Hypothalamus (tissue), 51 donors: ENCODE results near the gene LBHD2.
"Not testable (repeated sequence)": the region's sequence is repeated elsewhere in the genome, so short reads cannot be mapped to it uniquely, and the experiment has no call there.

Experiments
- DNase-seq, 51 donors: peaks; one replicate each; lab custom pipeline; 2025; lab: John Stamatoyannopoulos, UW

Gene LBHD2

GRCh38 chr14:103084021-103084919 is at the start of gene LBHD2:
LBHD2 (plus strand) TSS chr14:103084210; CDS start chr14:103086013, 1,803 bp downstream.
- DNase-seq: no peak

- DNase-seq: no peak
Measured at GRCh38 chr14:103041464-103041863, 42.5 kb upstream of the LBHD2 start.

GRCh38 chr14:103043257-103044015 is 40.6 kb upstream of the LBHD2 start:
- no peak for DNase-seq

GRCh38 chr14:103045371-103045869 is 38.6 kb upstream of the LBHD2 start:
- peak in 1 of 51 donors; percentile 12 for DNase-seq

- not testable (repeated sequence) for DNase-seq
Measured at GRCh38 chr14:103047453-103047852, 36.6 kb upstream of the LBHD2 start.

- no peak for DNase-seq
Measured at GRCh38 chr14:103050935-103051334, 33.1 kb upstream of the LBHD2 start.

GRCh38 chr14:103052407-103052806 is 31.6 kb upstream of the LBHD2 start:
- DNase-seq: no peak

- DNase-seq: no peak
Measured at GRCh38 chr14:103055695-103056094, 28.3 kb upstream of the LBHD2 start.

- peak in 6 of 51 donors; percentile 14 to 45 (median 28) for DNase-seq
Measured at GRCh38 chr14:103056322-103057027, 27.5 kb upstream of the LBHD2 start.

- DNase-seq: peak in 4 of 51 donors; percentile 20 to 54 (median 43)
Measured at GRCh38 chr14:103057028-103057371, 27.0 kb upstream of the LBHD2 start.

- DNase-seq: peak in 49 of 51 donors; percentile 36 to 94 (median 80)
Measured at GRCh38 chr14:103057372-103058163, 26.4 kb upstream of the LBHD2 start, which contains the start of gene CDC42BPB. CDC42BPB (minus strand) TSS chr14:103057549; CDS start chr14:103057173, 376 bp downstream.

- DNase-seq: peak in 2 of 51 donors; percentile 46 to 63
Measured at GRCh38 chr14:103058164-103059055, 25.6 kb upstream of the LBHD2 start.

GRCh38 chr14:103059556-103059955 is 24.5 kb upstream of the LBHD2 start:
- DNase-seq: no peak

- DNase-seq: no peak
Measured at GRCh38 chr14:103061482-103061976, 22.5 kb upstream of the LBHD2 start.

- DNase-seq: no peak
Measured at GRCh38 chr14:103064436-103064835, 19.6 kb upstream of the LBHD2 start.

GRCh38 chr14:103064978-103065377 is 19.0 kb upstream of the LBHD2 start:
- no peak for DNase-seq

GRCh38 chr14:103065861-103066260 is 18.1 kb upstream of the LBHD2 start:
- no peak for DNase-seq

- no peak for DNase-seq
Measured at GRCh38 chr14:103066399-103066798, 17.6 kb upstream of the LBHD2 start.
